CD4-positive, CD25-positive, alpha-beta regulatory T cell (primary cell): ENCODE measurements around the gene TNS1. TPM values are rescaled to one million over a fixed set of nuclear protein-coding genes. Genes with fewer than 3 reads are reported as not detected.

Experiments
- ATAC-seq, 2 donors: fragments of 150-1000 bp; cut with Tn5 transposase; one replicate each; pipeline ENCODE4 v1.10.0; 2021; ENCODE audit warnings: low read depth in 2 of 2, moderate number of reproducible peaks in 2 of 2, moderate library complexity in 1 of 2
- DNase-seq, 3 donors: peaks; one replicate each; pipeline versions ENCODE4 v3.0.0 to v3.0.0-alpha.2; 2012 to 2022; ENCODE audit warnings: mixed read lengths in 1 of 3
- H3K27ac ChIP-seq: one replicate; pipeline ENCODE4 v1.7.0; 2013; ENCODE audit warnings: mild to moderate bottlenecking, low read length; ENCODE audit not compliant: insufficient read depth, poor library complexity, severe bottlenecking
- H3K27me3 ChIP-seq: one replicate; pipeline ENCODE4 v1.7.0; 2013; ENCODE audit warnings: low read length; ENCODE audit not compliant: control insufficient read depth, insufficient read depth
- H3K36me3 ChIP-seq: one replicate; pipeline ENCODE4 v1.7.0; 2013; ENCODE audit warnings: mild to moderate bottlenecking, low read length, moderate library complexity; ENCODE audit not compliant: control insufficient read depth, insufficient read depth
- H3K4me1 ChIP-seq: 2 replicates; pipeline ENCODE4 v1.7.0; 2013; ENCODE audit warnings: mild to moderate bottlenecking, low read length; ENCODE audit not compliant: insufficient read depth, control insufficient read depth, poor library complexity, severe bottlenecking
- H3K4me3 ChIP-seq: one replicate; pipeline ENCODE4 v1.7.0; 2013; ENCODE audit warnings: low read depth, mild to moderate bottlenecking, low read length, moderate library complexity
- H3K9me3 ChIP-seq, 2 experiments: 1 replicate in 1 of 2; 2 replicates in 1 of 2; pipeline ENCODE4 v1.7.0; 2013; ENCODE audit warnings: low read length in 2 of 2, mild to moderate bottlenecking in 1 of 2, moderate library complexity in 1 of 2; ENCODE audit not compliant: control insufficient read depth in 2 of 2
- H3K27ac Mint-ChIP-seq, 3 donors: one replicate each; pipeline ENCODE4 v1.8.0; 2020 to 2022; ENCODE audit warnings: mild to moderate bottlenecking in 3 of 3, mixed read lengths in 3 of 3, moderate library complexity in 2 of 3
- H3K27me3 Mint-ChIP-seq: one replicate; pipeline ENCODE4 v1.8.0; 2022; ENCODE audit warnings: mild to moderate bottlenecking, mixed read lengths
- H3K36me3 Mint-ChIP-seq: one replicate; pipeline ENCODE4 v1.8.0; 2020; ENCODE audit warnings: mixed read lengths
- H3K4me1 Mint-ChIP-seq, 4 donors: one replicate each; pipeline ENCODE4 v1.8.0; 2020 to 2022; ENCODE audit warnings: mixed read lengths in 4 of 4, mild to moderate bottlenecking in 1 of 4
- H3K4me3 Mint-ChIP-seq, 4 donors: one replicate each; pipeline ENCODE4 v1.8.0; 2020 to 2022; ENCODE audit warnings: mild to moderate bottlenecking in 4 of 4, mixed read lengths in 4 of 4, moderate library complexity in 3 of 4
- H3K9me3 Mint-ChIP-seq, 7 donors: one replicate each; pipeline ENCODE4 v1.8.0; 2020 to 2022; ENCODE audit warnings: mixed read lengths in 7 of 7, mild to moderate bottlenecking in 3 of 7, moderate library complexity in 2 of 7
- polyA plus RNA-seq, 4 donors: library from polyadenylated mRNA; unstranded; fragments of 300-500 nt; fragmentation: Illumina TruSeq; gene quantifications; one replicate each; pipeline ENCODE4 v1.2.3, GENCODE V29; 2021
- total RNA-seq: library from RNA; stranded (reverse); gene quantifications from one replicate; pipeline ENCODE4 v1.2.3, GENCODE V29; 2022

TNS1 gene
- total and polyA plus RNA-seq, 5 donors from 2014 or later: 0.49 TPM; not detected in 4

DNA sequence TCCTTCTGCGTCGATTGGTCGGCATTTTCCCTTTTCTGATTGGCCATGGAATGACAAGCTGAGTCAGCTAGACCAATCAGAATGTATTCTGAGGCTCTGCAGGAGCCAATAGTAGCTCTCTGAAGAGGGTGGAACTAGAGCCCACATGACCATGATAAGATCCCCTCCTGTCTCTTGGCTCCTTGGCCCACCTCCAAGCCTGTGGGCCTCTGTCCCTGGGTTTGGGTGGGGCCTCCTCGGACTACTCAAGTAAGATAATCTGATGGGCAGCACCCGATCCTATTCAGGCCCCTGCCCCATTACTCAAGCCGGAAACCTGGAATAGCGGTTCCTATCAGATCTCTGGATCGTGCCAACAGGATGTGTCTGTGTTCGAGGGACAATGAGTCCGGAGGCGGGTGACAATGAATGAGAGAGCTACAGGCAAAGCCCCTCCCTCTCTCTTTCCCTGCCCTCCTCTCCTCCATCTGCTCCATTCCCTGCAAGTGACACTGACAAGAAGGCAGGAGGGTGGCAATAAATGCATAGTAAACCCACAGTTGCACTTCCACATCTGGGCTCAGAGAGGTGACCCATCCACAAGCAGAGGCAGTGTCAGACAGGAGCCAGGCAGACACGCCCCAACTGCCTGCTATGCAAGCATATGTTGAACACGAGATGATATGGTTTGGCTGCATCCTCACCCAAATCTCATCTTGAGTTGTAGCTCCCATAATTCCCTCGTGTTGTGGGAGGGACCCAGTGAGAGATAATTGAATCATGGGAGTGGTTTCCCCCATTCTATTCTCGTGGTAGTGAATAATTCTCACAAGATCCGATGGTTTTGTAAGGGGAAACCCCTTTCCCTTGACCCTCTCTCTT, 114.7 kb downstream of the TNS1 start:
- Histone ChIP-seq H3K36me3 (no peaks in the 10 kb centered on the region), H3K27me3 (no peaks in the 10 kb centered on the region), H3K9me3 (no peaks in the 10 kb centered on the region), H3K4me1 (no peaks in the 10 kb centered on the region), H3K27ac (no peak overlapping the region), H3K4me3 (no peak overlapping the region)
- DNase-seq (no peak), ATAC-seq (no peak)
- Mint-ChIP-seq H3K9me3 (peaks cover 0 to 5% (median 0%) of the 10 kb centered on the region in 7 donors), H3K4me1 (peaks cover 0 to 5% (median 4%) of the 10 kb centered on the region in 4 donors), H3K4me3 (no peak overlapping the region), H3K27ac (no peak overlapping the region), H3K36me3 (no peaks in the 10 kb centered on the region), H3K27me3 (no peaks in the 10 kb centered on the region)

DNA sequence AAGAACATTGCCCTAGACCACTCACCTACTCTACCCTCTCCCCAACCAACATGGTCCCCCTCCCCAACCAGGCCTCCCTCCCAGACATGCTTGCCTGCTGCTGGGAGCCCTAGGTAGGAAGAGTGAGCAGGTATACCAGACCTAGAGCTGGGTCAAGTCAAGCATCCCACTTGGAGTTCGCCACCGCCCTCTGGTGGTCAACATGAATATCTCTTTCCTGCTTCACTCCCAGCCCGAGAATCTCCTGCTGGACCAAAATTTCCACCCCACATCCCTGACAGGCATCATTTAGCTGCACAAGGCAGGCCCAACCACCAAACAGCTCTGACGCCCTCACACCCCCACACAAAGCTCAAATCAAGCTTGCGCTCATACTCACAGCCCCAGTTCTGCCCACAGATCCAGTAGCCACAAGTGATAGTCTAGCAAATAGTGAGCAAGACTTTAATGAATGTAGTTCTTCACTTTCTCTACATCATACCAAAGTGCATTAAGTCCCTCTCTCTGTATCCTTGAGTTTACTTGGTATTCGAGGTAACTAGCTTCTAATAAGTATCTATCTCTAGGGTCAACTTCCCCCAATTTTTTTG, 116.0 kb downstream of the TNS1 start:
- peaks cover 0 to 5% (median 0%) of the 10 kb centered on the region in 7 donors for H3K9me3 Mint-ChIP-seq
- H3K36me3 Mint-ChIP-seq: no peaks in the 10 kb centered on the region
- H3K27me3 ChIP-seq: no peaks in the 10 kb centered on the region
- H3K4me1 ChIP-seq: no peaks in the 10 kb centered on the region
- H3K4me1 Mint-ChIP-seq: peaks cover 0 to 5% (median 4%) of the 10 kb centered on the region in 4 donors
- H3K4me3 Mint-ChIP-seq: no peak overlapping the region
- H3K27ac Mint-ChIP-seq: no peak overlapping the region
- no peaks in the 10 kb centered on the region for H3K36me3 ChIP-seq
- H3K27ac ChIP-seq: no peak overlapping the region
- H3K9me3 ChIP-seq: no peaks in the 10 kb centered on the region
- H3K27me3 Mint-ChIP-seq: no peaks in the 10 kb centered on the region
- DNase-seq: peak; percentile 7 to 68 (median 45)
- H3K4me3 ChIP-seq: no peak overlapping the region
- peak in 1 of 2 donors; percentile 47 for ATAC-seq

- Histone ChIP-seq H3K9me3 (no peaks in the 10 kb centered on the region), H3K36me3 (no peaks in the 10 kb centered on the region), H3K4me1 (no peaks in the 10 kb centered on the region), H3K27ac (no peak overlapping the region), H3K27me3 (no peaks in the 10 kb centered on the region), H3K4me3 (no peak overlapping the region)
- ATAC-seq: no peak
- no peak for DNase-seq
- peaks cover 0 to 5% (median 4%) of the 10 kb centered on the region in 4 donors for H3K4me1 Mint-ChIP-seq
- no peak overlapping the region for H3K27ac Mint-ChIP-seq
- H3K9me3 Mint-ChIP-seq: peaks cover 0 to 5% (median 0%) of the 10 kb centered on the region in 7 donors
- H3K27me3 Mint-ChIP-seq: no peaks in the 10 kb centered on the region
- H3K36me3 Mint-ChIP-seq: no peaks in the 10 kb centered on the region
- H3K4me3 Mint-ChIP-seq: no peak overlapping the region
Measured at GRCh38 chr2:217886091-217886490, 116.7 kb downstream of the TNS1 start.

DNA sequence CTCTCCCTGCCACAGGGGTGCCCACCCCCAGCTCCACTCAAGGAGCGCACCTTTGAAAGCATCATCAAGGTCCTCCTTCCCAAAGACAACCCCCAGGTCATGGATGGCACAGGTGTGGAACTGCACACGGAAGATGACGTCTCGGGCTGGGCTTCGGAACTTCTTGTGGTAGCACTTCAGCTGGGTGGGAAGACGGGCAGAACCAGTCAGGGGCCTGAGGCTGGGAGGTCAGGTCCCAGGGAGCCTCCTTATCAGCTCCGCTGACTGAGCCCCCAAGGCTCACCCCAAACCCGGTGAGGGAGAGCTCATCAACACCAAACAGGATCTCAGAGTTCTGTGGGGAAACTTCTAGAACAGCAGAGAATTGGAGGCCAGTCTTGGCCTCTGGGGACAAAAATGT, 117.8 kb downstream of the TNS1 start:
- no peak overlapping the region for H3K4me3 Mint-ChIP-seq
- H3K4me1 ChIP-seq: no peaks in the 10 kb centered on the region
- H3K9me3 ChIP-seq: no peaks in the 10 kb centered on the region
- H3K9me3 Mint-ChIP-seq: peaks cover 0 to 5% (median 0%) of the 10 kb centered on the region in 7 donors
- no peak overlapping the region for H3K27ac ChIP-seq
- peaks cover 0 to 5% (median 4%) of the 10 kb centered on the region in 4 donors for H3K4me1 Mint-ChIP-seq
- H3K4me3 ChIP-seq: no peak overlapping the region
- no peaks in the 10 kb centered on the region for H3K27me3 ChIP-seq
- ATAC-seq (no peak), DNase-seq (no peak)
- H3K36me3 ChIP-seq: no peaks in the 10 kb centered on the region
- H3K36me3 Mint-ChIP-seq: no peaks in the 10 kb centered on the region
- H3K27me3 Mint-ChIP-seq: no peaks in the 10 kb centered on the region
- H3K27ac Mint-ChIP-seq: no peak overlapping the region

DNA sequence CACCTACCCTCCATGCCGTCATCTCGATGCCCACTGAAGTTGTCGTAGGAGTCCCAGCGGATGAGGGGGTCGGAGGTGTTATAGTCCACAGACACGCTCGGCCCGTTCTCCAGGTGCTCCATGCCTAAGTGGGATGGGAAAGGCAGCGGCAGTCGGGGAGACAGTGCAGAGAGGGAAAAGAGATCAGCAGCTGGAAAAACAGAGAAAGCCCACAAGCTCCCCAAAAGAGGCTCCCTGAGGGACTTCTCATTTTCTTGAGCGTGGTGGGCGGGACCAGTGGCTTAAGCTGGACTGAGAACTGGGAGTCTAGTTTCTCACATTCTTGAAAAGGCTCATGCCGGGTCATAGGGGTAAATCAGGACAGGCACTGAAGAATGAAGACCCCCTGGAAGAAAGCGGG, 121.9 kb downstream of the TNS1 start:
- Mint-ChIP-seq H3K27me3 (no peaks in the 10 kb centered on the region), H3K9me3 (peaks cover 0 to 2% (median 0%) of the 10 kb centered on the region in 7 donors), H3K27ac (no peak overlapping the region), H3K4me3 (no peak overlapping the region), H3K36me3 (no peaks in the 10 kb centered on the region), H3K4me1 (no peaks in the 10 kb centered on the region)
- no peak for ATAC-seq
- Histone ChIP-seq H3K9me3 (no peaks in the 10 kb centered on the region), H3K36me3 (no peaks in the 10 kb centered on the region), H3K4me1 (no peaks in the 10 kb centered on the region), H3K4me3 (no peak overlapping the region), H3K27me3 (no peaks in the 10 kb centered on the region), H3K27ac (no peak overlapping the region)
- no peak for DNase-seq

DNA sequence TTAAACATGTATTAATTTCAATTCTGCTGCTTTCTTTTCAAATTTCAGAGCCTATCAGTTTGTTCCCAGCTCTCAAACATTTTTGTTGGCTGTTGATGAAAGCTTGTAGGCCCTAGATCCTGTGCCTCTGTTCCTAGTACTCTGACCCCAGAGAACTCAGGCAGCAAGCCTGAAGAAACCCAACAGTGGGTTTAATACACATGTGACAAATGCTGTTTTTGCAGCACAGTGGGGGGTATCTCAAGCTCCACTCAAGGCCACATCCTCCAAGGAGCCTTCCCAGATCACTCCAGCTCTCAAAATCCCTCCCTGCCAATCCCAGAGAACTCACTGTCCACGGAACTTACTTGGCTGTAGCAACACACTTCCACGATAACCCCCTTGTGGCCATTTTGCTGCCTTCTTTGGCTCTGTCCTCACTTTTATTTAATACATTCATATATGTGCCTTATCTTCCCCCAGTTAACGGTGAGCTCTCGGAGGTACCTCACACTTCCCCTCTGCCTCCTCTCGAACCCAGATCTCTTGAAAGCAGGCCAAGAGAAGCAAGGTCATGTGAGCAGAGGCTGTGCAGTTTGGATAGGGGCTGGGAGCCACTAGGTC, 122.4 kb downstream of the TNS1 start:
- no peak for ATAC-seq

DNA sequence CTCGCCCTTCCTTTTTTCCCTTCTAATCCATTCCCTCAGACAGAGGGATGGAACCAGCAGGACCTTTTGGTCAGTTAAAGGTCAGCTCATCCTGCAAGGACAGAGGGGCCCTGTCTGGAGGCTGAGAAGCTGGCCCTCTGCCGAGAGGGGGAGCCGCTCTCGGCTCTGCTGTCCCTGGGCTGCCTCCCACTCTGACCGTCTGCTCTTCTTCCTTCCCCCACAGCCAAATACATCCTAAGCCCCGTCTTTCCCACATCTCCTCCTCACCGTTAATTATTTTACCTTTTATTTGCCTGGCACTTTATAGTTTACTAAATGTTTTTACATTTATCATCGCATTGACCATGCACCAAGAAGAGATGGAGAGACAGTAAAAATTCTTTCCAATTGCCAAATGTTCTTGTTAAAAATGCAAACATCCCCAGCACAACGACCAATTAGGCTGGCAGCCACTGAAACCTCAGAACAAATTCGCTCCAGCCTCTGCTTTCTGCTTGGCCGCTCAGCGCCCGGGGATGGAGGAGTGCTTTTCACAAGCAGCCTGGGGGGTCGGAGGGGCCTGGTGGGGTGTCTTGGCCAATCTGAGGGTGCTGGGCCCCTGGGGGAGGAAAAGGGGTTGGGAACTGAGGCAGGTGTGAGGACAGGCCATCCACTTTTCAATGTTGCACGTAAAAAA, 123.7 kb downstream of the TNS1 start:
- H3K27ac Mint-ChIP-seq: no peak overlapping the region

More for the DNA sequence above, 122.4 kb downstream of the TNS1 start:
- no peaks in the 10 kb centered on the region for H3K4me1 ChIP-seq
- Mint-ChIP-seq H3K4me3 (no peak overlapping the region), H3K4me1 (no peaks in the 10 kb centered on the region), H3K27me3 (no peaks in the 10 kb centered on the region), H3K27ac (no peak overlapping the region), H3K9me3 (peaks cover 0 to 1% (median 0%) of the 10 kb centered on the region in 7 donors), H3K36me3 (no peaks in the 10 kb centered on the region)
- no peak for DNase-seq
- no peaks in the 10 kb centered on the region for H3K27me3 ChIP-seq
- no peaks in the 10 kb centered on the region for H3K36me3 ChIP-seq
- H3K9me3 ChIP-seq: no peaks in the 10 kb centered on the region
- H3K4me3 ChIP-seq: no peak overlapping the region
- no peak overlapping the region for H3K27ac ChIP-seq

More for the DNA sequence above, 123.7 kb downstream of the TNS1 start:
- H3K36me3 Mint-ChIP-seq: no peaks in the 10 kb centered on the region
- no peaks in the 10 kb centered on the region for H3K27me3 ChIP-seq
- peaks cover 0 to 1% (median 0%) of the 10 kb centered on the region in 7 donors for H3K9me3 Mint-ChIP-seq
- H3K4me1 ChIP-seq: no peaks in the 10 kb centered on the region
- no peaks in the 10 kb centered on the region for H3K36me3 ChIP-seq
- no peak overlapping the region for H3K4me3 ChIP-seq
- H3K27me3 Mint-ChIP-seq: no peaks in the 10 kb centered on the region
- H3K4me1 Mint-ChIP-seq: no peaks in the 10 kb centered on the region
- no peaks in the 10 kb centered on the region for H3K9me3 ChIP-seq
- DNase-seq: no peak
- ATAC-seq: no peak
- H3K4me3 Mint-ChIP-seq: no peak overlapping the region
- H3K27ac ChIP-seq: no peak overlapping the region
